LNCaP clone FGC (cell line): Measurements from ENCODE around the gene ITPK1.

Experiments
- DNase-seq: peaks from one replicate; pipeline ENCODE4 v3.0.0-alpha.2; 2011; ENCODE audit warnings: low read depth
- H3K4me3 ChIP-seq: 2 replicates; pipeline ENCODE4 v1.5.1; 2011; ENCODE audit warnings: mild to moderate bottlenecking, low read depth, low read length, control low read depth
- CTCF ChIP-seq: IDR thresholded peaks from 2 replicates; pipeline ENCODE4 v1.5.1; 2012; ENCODE audit warnings: mild to moderate bottlenecking; ENCODE audit not compliant: control insufficient read depth, insufficient read depth; ENCODE audit errors: extremely low read depth

Gene ITPK1

GRCh38 chr14:92990456-92991430 lies 125.0 kb downstream of the ITPK1 start:
- DNase-seq: no peak
- TF ChIP-seq CTCF: no peak
- no peak overlapping the region for H3K4me3 ChIP-seq

GRCh38 chr14:92988786-92989755 lies 126.7 kb downstream of the ITPK1 start:
- no peak for DNase-seq
- no peak for TF ChIP-seq CTCF
- H3K4me3 ChIP-seq: no peak overlapping the region

- TF ChIP-seq CTCF: no peak
- no peak for DNase-seq
- H3K4me3 ChIP-seq: no peak overlapping the region
Measured at GRCh38 chr14:92987713-92988510, 127.8 kb downstream of the ITPK1 start.

- no peak overlapping the region for H3K4me3 ChIP-seq
- DNase-seq: no peak
- TF ChIP-seq CTCF: no peak
Measured at GRCh38 chr14:92987148-92987570, 128.6 kb downstream of the ITPK1 start.

GRCh38 chr14:92986254-92987147 lies 129.2 kb downstream of the ITPK1 start:
- peak; percentile 71 for DNase-seq
- TF ChIP-seq CTCF: no peak
- no peak overlapping the region for H3K4me3 ChIP-seq

GRCh38 chr14:92985521-92985920 lies 130.2 kb downstream of the ITPK1 start:
- TF ChIP-seq CTCF: no peak
- DNase-seq: no peak
- no peak overlapping the region for H3K4me3 ChIP-seq
